ENCODE measurements around the gene VPREB3. TPM values are rescaled to one million over a fixed set of nuclear protein-coding genes. Genes with fewer than 3 reads are reported as not detected.

The VPREB3 gene
- total RNA-seq, 1 experiment from 2014 or later, result 0.28 TPM

- Histone ChIP-seq H3K27ac (no peak overlapping the region), H3K36me3 (peaks cover 12% of the 10 kb centered on the region), H3K27me3 (no peaks in the 10 kb centered on the region), H3K4me1 (no peaks in the 10 kb centered on the region), H3K4me3 (no peak overlapping the region), H3K9me3 (replicated peaks) (no peaks in the 10 kb centered on the region)
- no peak for DNase-seq
Measured at GRCh38 chr22:23714596-23715578, 39.3 kb downstream of the VPREB3 start.

GRCh38 chr22:23713696-23714595 is 40.3 kb downstream of the VPREB3 start:
- Histone ChIP-seq H3K4me3 (no peak overlapping the region), H3K27me3 (no peaks in the 10 kb centered on the region), H3K36me3 (peaks cover 19% of the 10 kb centered on the region), H3K4me1 (no peaks in the 10 kb centered on the region), H3K9me3 (replicated peaks) (no peaks in the 10 kb centered on the region), H3K27ac (no peak overlapping the region)
- DNase-seq, result no peak

DNA sequence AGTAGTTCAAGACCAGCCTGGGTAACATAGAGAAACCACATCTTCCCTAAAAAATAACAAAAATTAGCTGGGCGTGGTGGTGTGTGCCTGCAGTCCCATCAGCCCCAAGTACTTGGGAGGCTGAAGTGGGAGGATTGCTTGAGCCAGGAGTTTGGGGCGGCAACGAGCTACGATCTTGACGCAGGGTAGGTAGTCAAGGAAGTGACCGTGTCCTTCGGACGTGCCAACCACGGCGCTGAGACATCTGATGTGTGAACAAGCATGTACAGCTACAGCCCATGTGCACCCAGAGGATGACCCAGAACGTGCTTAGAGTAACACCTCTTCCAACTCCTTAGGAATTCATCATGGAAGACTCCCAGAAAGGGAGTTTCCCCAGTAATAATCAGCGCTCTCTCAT is 42.0 kb downstream of the VPREB3 start:
- no peak for DNase-seq

DNA sequence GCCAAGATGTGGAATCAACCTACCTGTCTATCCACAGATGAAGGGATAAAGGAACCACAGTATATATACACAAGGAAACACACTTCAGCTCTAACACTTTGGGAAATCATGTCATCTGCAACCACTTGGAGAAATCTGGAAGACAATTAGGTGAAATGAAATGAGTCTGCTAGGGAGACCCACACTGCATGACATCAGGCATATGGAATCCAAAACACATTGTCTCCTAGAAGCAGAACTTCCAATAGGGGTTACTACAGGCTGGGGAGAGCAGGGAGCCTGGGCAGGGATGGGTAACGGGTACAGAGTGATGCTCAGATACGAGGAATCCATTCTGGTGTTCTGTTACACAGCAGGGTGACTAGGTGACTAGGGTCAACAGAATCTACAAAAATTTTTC is 45.1 kb downstream of the VPREB3 start:
- H3K4me1 ChIP-seq, result no peaks in the 10 kb centered on the region
- H3K36me3 ChIP-seq, result peaks cover 47% of the 10 kb centered on the region
- H3K9me3 ChIP-seq (replicated peaks), result no peaks in the 10 kb centered on the region
- no peak overlapping the region for H3K4me3 ChIP-seq
- no peak for DNase-seq
- no peak overlapping the region for H3K27ac ChIP-seq
- no peaks in the 10 kb centered on the region for H3K27me3 ChIP-seq

More for the DNA sequence above, 42.0 kb downstream of the VPREB3 start:
- Histone ChIP-seq H3K4me3 (no peak overlapping the region), H3K27me3 (no peaks in the 10 kb centered on the region), H3K4me1 (no peaks in the 10 kb centered on the region), H3K9me3 (replicated peaks) (no peaks in the 10 kb centered on the region), H3K27ac (no peak overlapping the region), H3K36me3 (peaks cover 31% of the 10 kb centered on the region)

DNA sequence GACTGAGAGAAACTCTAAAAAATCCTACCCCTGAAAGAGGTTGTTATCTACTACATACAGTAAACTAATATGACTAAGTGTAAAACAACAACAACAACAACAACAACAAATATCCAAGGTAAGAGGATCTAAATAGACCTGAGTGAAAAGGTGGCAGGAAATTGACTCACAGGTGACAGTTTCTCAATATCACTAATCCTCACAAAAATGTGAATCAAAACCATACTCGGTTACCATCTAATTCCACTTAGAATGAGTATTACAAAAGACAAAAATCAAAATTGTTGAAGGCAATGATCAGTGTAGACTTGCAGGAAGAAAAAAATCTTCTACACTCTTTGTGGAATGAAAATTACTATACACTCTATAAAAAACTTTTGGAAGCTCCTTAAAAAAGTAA is 46.0 kb downstream of the VPREB3 start:
- Histone ChIP-seq H3K4me1 (no peaks in the 10 kb centered on the region), H3K27ac (no peak overlapping the region), H3K4me3 (no peak overlapping the region), H3K36me3 (peaks cover 44% of the 10 kb centered on the region), H3K27me3 (no peaks in the 10 kb centered on the region), H3K9me3 (replicated peaks) (no peaks in the 10 kb centered on the region)
- DNase-seq, result no peak

DNA sequence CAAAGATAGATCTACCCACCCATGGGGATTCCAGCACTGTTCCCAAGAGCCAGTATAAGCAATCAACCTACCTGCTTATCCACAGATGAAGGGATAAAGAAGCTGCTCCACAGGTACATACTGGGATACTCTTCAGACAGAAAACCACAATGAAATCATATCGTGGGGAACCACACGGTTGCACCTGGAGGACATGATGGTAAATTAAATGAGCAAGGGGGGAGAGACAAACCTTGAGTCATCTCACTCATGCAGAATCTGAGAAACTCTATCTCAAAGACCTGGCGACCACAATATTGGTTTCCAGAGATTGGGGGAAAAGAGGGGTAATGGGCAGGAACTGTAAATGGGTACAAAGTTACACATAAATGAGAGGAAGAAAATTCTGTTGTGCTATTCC is 48.9 kb downstream of the VPREB3 start:
- Histone ChIP-seq H3K9me3 (replicated peaks) (no peaks in the 10 kb centered on the region), H3K36me3 (peaks cover 47% of the 10 kb centered on the region), H3K27me3 (no peaks in the 10 kb centered on the region), H3K4me3 (no peak overlapping the region), H3K27ac (no peak overlapping the region), H3K4me1 (no peaks in the 10 kb centered on the region)
- DNase-seq, result no peak

DNA sequence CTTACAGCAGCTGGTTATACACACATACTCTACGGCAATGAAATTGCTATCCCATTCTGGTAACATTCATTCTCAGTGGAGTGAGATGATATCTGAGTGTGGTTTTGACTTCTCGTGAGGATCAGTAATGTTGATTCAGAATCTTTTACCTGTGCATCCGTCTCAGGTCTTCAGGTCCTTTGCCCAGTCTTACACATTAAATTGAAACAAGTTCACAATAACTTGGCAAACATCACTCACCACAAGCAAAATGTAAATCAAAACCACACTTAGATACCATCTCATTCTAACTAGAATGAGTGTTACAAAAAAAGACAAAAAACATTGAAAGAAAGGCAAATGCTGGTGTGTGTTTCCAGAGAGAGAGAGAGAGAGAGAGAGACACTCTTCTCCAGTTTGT is 49.4 kb downstream of the VPREB3 start:
- no peak for DNase-seq
- Histone ChIP-seq H3K4me3 (no peak overlapping the region), H3K4me1 (no peaks in the 10 kb centered on the region), H3K9me3 (replicated peaks) (no peaks in the 10 kb centered on the region), H3K27ac (no peak overlapping the region), H3K27me3 (no peaks in the 10 kb centered on the region), H3K36me3 (peaks cover 47% of the 10 kb centered on the region)

DNA sequence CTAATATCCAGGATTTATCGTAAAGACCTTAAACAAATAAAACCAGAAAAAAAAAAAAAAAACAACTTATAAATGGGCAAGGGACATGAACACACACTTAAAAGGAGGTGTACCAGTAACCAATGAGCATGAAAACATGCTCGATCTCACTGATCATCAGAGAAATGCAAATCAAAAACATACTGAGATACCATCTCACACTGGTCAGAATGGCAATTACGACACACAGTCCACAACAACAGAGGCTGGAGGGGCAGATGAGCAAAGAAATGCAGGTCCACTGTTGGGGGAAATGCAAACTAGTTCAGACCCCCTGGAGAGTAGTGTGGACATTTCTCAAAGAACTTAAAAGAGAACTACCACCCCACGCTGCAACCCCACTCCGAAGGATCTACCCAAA is 50.2 kb downstream of the VPREB3 start:
- Histone ChIP-seq H3K36me3 (peaks cover 43% of the 10 kb centered on the region), H3K4me3 (no peak overlapping the region), H3K4me1 (no peaks in the 10 kb centered on the region), H3K9me3 (replicated peaks) (no peaks in the 10 kb centered on the region), H3K27me3 (no peaks in the 10 kb centered on the region), H3K27ac (no peak overlapping the region)
- no peak for DNase-seq

Other genes starting within 250 kb of the VPREB3 start
- 0.36 TPM in 1 of 2 replicates, not detected in the other for gene IGLL1, start 174.1 kb downstream of the VPREB3 start, total RNA-seq (2014; rRNA removed; shearing (Covaris generic))
- not detected in 2 replicates for gene DRICH1, start 122.1 kb downstream of the VPREB3 start, total RNA-seq (2014; rRNA removed; shearing (Covaris generic))
- gene RGL4, start 63.4 kb downstream of the VPREB3 start, total RNA-seq (2014; rRNA removed; shearing (Covaris generic)), result 0.03 TPM in 1 of 2 replicates, not detected in the other
- gene ZNF70, start 3.3 kb downstream of the VPREB3 start, total RNA-seq (2014; rRNA removed; shearing (Covaris generic)), result 6.1 and 7.1 TPM in 2 replicates
- not detected in 2 replicates for gene C22orf15, start 8.6 kb upstream of the VPREB3 start, total RNA-seq (2014; rRNA removed; shearing (Covaris generic))
- 10.9 and 14.1 TPM in 2 replicates for gene CHCHD10, start 13.5 kb upstream of the VPREB3 start, total RNA-seq (2014; rRNA removed; shearing (Covaris generic))
- 6.6 TPM in 2 replicates for gene MMP11, start 18.4 kb upstream of the VPREB3 start, total RNA-seq (2014; rRNA removed; shearing (Covaris generic))
- gene SMARCB1, start 32.5 kb upstream of the VPREB3 start, total RNA-seq (2014; rRNA removed; shearing (Covaris generic)), result 119 and 152 TPM in 2 replicates
- not detected in 2 replicates for gene DERL3, start 84.6 kb upstream of the VPREB3 start, total RNA-seq (2014; rRNA removed; shearing (Covaris generic))
- 0.51 and 1.9 TPM in 2 replicates for gene SLC2A11, start 103.5 kb upstream of the VPREB3 start, total RNA-seq (2014; rRNA removed; shearing (Covaris generic))
- 270 and 350 TPM in 2 replicates for gene MIF, start 140.0 kb upstream of the VPREB3 start, total RNA-seq (2014; rRNA removed; shearing (Covaris generic))
- gene GSTT2B, start 206.8 kb upstream of the VPREB3 start, total RNA-seq (2014; rRNA removed; shearing (Covaris generic)), result 14.0 and 14.9 TPM in 2 replicates
- gene DDTL, start 212.5 kb upstream of the VPREB3 start, total RNA-seq (2014; rRNA removed; shearing (Covaris generic)), result 3.8 and 4.5 TPM in 2 replicates
- gene DDT, start 220.0 kb upstream of the VPREB3 start, total RNA-seq (2014; rRNA removed; shearing (Covaris generic)), result 116 and 143 TPM in 2 replicates
- gene GSTT2, start 225.7 kb upstream of the VPREB3 start, total RNA-seq (2014; rRNA removed; shearing (Covaris generic)), result 0.58 and 0.75 TPM in 2 replicates